HepG2 (cell line): ENCODE data around the gene CISTR.

ENCODE experiments used
- EP300 ChIP-seq, 3 experiments: sonication (generic) in 1 of 3; formaldehyde crosslinking in 1 of 3; IDR thresholded peaks; 2 replicates each; pipeline versions ENCODE4 v1.5.1 to v1.6.1; 2011 to 2020; ENCODE audit warnings: low read depth in 2 of 3, low read length in 2 of 3, borderline replicate concordance in 1 of 3, improper control_type of control experiment in 1 of 3, mild to moderate bottlenecking in 1 of 3, missing genetic modification reagents in 1 of 3, moderate library complexity in 1 of 3
- GFI1 ChIP-seq: sonication (generic); formaldehyde crosslinking; IDR thresholded peaks from 2 replicates; pipeline ENCODE4 v1.5.0; 2020; ENCODE audit warnings: missing genetic modification reagents, mild to moderate bottlenecking, borderline replicate concordance
- NFE2L2 ChIP-seq: fragments of 150-350 bp; IDR thresholded peaks from 2 replicates; pipeline ENCODE4 v1.6.1; 2014; ENCODE audit warnings: low read length
- POLR2A ChIP-seq, 2 experiments: IDR thresholded peaks; 2 replicates each; pipeline ENCODE4 v1.6.1; 2011; ENCODE audit warnings: low read depth in 2 of 2, low read length in 2 of 2, mild to moderate bottlenecking in 1 of 2, moderate library complexity in 1 of 2; ENCODE audit not compliant: insufficient read depth in 1 of 2
- SP1 ChIP-seq, 2 experiments: fragments of 450-650 bp in 1 of 2; sonication (generic) in 1 of 2; formaldehyde crosslinking in 1 of 2; IDR thresholded peaks; 2 replicates each; pipeline versions ENCODE4 v1.4.0 to v1.6.1; 2016 to 2020; ENCODE audit warnings: missing genetic modification reagents in 1 of 2
- ZNF292 ChIP-seq: sonication (generic); formaldehyde crosslinking; IDR thresholded peaks from 2 replicates; pipeline ENCODE4 v1.8.1; 2022; ENCODE audit warnings: mild to moderate bottlenecking, low read depth, missing genetic modification reagents, borderline replicate concordance
- ZNF557 ChIP-seq: sonication (generic); formaldehyde crosslinking; IDR thresholded peaks from 2 replicates; pipeline ENCODE4 v1.4.0; 2020; ENCODE audit warnings: missing genetic modification reagents
- ZNF883 ChIP-seq: sonication (generic); formaldehyde crosslinking; IDR thresholded peaks from 2 replicates; pipeline ENCODE4 v1.5.1; 2020; ENCODE audit warnings: mild to moderate bottlenecking, missing genetic modification reagents; ENCODE audit errors: not compliant biosample characterization
- TF ChIP-seq, protein P1 (sequence below), 2 experiments: sonication (generic) in 1 of 2; formaldehyde crosslinking in 1 of 2; IDR thresholded peaks; 2 replicates each; pipeline versions ENCODE4 v1.5.1 to v1.6.1; 2011 to 2020; ENCODE audit warnings: borderline replicate concordance in 1 of 2, low read depth in 1 of 2, low read length in 1 of 2, mild to moderate bottlenecking in 1 of 2, missing genetic modification reagents in 1 of 2, moderate library complexity in 1 of 2
- TF ChIP-seq, protein P2 (sequence below): sonication (generic); formaldehyde crosslinking; IDR thresholded peaks from 2 replicates; pipeline ENCODE4 v1.5.0; 2020; ENCODE audit warnings: mild to moderate bottlenecking, missing genetic modification reagents, moderate library complexity
- TF ChIP-seq, protein P3 (sequence below): conservative IDR thresholded peaks from 2 replicates; pipeline ENCODE4 v1.6.1; 2018; ENCODE audit warnings: missing genetic modification reagents

DNA sequence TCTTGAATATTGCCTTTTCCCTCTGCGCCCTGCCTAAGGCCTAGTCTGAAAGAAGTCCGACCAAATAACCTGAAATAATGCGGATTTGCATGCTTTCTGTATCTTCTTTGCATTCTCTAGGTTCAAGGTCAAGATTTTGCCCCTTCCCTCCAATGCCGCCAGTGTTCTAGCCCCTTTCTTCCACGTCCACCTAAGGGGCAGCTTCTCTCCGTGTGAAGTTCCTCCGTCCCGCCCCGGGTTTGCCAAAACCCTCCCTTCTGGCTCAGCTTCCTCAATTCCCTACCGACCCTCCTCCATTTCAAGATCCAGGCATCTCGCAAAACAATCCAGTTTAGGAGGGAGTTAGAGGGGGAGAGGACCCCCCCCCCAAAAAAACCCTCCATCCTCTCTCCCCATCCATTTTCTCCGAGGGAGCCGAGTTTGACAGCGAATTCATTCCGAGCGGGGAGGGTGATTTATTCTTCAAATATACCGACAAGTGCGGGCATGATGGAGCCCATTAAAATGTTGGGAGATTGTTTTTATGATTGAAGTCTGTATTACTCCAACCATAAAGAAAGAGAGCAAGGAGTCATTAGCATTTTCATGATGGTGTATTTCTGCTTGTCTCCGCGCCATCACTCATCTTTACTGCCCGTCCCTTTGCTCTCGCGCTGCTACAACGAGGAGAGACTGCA lies 55.0 kb downstream of the CISTR start:
- no peak for TF ChIP-seq POLR2A (IDR thresholded peaks at IDR 0.05; ENCODE audit: insufficient read depth in 1 of 2, low read depth in 2 of 2, low read length in 2 of 2)
- no peak for TF ChIP-seq NFE2L2
- TF ChIP-seq, protein P1, sequence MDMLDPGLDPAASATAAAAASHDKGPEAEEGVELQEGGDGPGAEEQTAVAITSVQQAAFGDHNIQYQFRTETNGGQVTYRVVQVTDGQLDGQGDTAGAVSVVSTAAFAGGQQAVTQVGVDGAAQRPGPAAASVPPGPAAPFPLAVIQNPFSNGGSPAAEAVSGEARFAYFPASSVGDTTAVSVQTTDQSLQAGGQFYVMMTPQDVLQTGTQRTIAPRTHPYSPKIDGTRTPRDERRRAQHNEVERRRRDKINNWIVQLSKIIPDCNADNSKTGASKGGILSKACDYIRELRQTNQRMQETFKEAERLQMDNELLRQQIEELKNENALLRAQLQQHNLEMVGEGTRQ (IDR thresholded peaks at IDR 0.05; ENCODE audit: low read depth, low read length), result no peak
- TF ChIP-seq, protein P1 (CRISPR knock-in tag; IDR thresholded peaks at IDR 0.05; ENCODE audit: borderline replicate concordance), result no peak
- no peak for TF ChIP-seq EP300 (IDR thresholded peaks at IDR 0.05; ENCODE audit: low read depth in 2 of 2, low read length in 2 of 2)
- TF ChIP-seq EP300 (CRISPR knock-in tag; IDR thresholded peaks at IDR 0.05; ENCODE audit: borderline replicate concordance), result no peak
- no peak for TF ChIP-seq ZNF883 (CRISPR knock-in tag)
- TF ChIP-seq GFI1 (CRISPR knock-in tag), result no peak
- TF ChIP-seq, protein P2, sequence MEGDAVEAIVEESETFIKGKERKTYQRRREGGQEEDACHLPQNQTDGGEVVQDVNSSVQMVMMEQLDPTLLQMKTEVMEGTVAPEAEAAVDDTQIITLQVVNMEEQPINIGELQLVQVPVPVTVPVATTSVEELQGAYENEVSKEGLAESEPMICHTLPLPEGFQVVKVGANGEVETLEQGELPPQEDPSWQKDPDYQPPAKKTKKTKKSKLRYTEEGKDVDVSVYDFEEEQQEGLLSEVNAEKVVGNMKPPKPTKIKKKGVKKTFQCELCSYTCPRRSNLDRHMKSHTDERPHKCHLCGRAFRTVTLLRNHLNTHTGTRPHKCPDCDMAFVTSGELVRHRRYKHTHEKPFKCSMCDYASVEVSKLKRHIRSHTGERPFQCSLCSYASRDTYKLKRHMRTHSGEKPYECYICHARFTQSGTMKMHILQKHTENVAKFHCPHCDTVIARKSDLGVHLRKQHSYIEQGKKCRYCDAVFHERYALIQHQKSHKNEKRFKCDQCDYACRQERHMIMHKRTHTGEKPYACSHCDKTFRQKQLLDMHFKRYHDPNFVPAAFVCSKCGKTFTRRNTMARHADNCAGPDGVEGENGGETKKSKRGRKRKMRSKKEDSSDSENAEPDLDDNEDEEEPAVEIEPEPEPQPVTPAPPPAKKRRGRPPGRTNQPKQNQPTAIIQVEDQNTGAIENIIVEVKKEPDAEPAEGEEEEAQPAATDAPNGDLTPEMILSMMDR (CRISPR knock-in tag), result no peak
- TF ChIP-seq ZNF557, result no peak
- TF ChIP-seq ZNF292 (CRISPR knock-in tag), result no peak
- TF ChIP-seq, protein P3, sequence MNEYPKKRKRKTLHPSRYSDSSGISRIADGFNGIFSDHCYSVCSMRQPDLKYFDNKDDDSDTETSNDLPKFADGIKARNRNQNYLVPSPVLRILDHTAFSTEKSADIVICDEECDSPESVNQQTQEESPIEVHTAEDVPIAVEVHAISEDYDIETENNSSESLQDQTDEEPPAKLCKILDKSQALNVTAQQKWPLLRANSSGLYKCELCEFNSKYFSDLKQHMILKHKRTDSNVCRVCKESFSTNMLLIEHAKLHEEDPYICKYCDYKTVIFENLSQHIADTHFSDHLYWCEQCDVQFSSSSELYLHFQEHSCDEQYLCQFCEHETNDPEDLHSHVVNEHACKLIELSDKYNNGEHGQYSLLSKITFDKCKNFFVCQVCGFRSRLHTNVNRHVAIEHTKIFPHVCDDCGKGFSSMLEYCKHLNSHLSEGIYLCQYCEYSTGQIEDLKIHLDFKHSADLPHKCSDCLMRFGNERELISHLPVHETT, result no peak
- no peak for TF ChIP-seq SP1 (IDR thresholded peaks at IDR 0.05)
- TF ChIP-seq SP1 (CRISPR knock-in tag; IDR thresholded peaks at IDR 0.05), result no peak
